HG03097 (cell line): ENCODE results near the gene TM9SF1.

Source experiments
- ATAC-seq: cut with Tn5 transposase; IDR thresholded peaks from one replicate; pipeline ENCODE4 v1.9.1; 2021; ENCODE audit not compliant: unreplicated experiment, low FRiP score

The TM9SF1 gene

DNA sequence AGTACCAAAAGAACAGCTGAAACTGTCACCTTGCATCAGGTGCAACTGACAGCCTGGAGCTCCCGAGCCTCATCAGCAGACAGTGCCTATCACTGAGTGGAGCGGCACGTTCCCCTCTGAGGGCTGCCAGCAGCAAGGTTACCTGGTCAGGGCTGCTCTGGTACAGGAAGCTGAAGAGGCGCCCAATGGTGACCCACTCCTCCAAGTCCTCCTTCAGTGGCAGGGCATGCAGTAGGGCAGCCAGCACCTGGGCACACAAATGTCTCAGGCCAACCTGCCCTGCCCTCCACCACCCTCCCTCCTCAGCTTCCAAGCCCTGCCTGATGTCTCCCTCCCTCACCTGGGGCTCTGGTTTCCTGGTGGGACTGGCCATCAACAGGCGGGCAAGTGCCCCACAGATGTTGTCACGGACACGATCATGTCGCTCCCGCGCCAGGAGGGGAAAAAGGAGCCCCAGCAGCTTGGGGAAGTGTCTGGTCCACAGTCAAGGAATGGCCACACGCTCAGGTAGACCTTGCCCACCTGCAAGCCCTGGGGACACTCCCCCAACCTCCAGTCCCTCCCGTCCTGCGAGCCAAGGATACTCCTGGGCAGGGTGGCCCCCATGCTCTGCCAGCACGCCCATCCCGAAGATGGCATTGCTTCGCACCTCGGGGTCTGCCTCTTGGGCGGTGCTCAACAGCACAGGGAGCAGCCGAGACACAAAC lies 13.7 kb downstream of the TM9SF1 start:
- ATAC-seq = no peak

GRCh38 chr14:24179961-24180796 lies 15.1 kb downstream of the TM9SF1 start:
- no peak for ATAC-seq

- ATAC-seq = no peak
These were observed 15.8 kb downstream of the TM9SF1 start for GRCh38 chr14:24179294-24179960.

GRCh38 chr14:24178399-24179178 lies 16.7 kb downstream of the TM9SF1 start:
- ATAC-seq = no peak

DNA sequence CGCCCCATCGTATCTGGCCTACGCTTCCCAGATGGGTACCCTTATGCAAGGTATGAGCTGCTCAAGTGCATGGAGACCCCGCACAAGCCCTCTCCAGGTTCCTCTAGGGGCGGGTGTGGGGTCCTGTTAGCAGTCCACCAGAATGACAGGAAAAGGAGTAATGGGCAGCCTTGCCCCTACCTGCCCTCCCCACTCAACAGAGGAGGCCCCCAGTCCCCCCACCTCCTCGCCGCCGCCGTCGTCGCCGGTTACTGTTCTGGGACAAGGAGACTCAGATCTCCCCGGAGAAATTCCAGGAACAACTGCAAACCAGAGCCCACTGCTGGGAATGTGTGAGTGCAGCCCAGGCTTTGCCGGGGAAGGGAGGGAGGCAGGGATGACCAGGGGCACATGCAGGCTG lies 17.4 kb downstream of the TM9SF1 start:
- no peak for ATAC-seq

DNA sequence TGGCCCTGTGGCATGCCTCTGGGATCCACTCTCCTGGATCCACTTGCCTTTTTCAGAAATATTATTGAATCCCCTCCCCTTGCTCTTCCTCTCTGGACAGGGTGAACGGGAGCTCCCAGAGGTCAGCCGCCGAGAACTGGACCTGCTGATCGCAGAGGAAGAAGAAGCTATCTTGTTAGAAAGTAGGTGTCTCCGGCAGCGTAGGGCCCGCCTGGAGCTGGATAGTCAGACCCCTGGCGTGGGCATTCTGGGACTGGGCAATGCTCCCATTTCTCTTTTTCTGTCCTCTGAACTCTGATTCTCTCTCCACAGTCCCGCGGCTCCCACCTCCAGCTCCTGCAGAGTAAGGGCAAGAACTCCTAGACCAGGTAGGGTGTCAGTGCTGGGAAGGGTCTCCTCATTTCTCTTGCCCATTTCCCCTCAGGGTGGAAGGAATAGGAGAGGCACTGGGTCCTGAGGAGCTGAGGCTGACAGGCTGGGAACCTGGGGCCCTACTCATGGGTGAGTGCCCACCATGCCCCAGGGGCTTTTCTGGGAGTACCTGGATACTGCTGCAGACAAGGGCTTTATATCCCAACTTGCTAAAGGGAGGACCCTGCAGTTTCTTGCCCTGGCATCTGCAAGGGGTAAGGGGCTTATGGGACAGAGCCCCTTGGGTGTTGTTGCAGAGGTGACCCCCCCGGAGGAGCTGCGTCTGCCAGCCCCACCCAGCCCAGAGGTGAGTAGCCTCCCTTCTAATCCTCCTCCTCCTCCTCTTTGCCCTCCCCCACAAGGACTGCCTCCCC lies 18.0 kb downstream of the TM9SF1 start:
- no peak for ATAC-seq

DNA sequence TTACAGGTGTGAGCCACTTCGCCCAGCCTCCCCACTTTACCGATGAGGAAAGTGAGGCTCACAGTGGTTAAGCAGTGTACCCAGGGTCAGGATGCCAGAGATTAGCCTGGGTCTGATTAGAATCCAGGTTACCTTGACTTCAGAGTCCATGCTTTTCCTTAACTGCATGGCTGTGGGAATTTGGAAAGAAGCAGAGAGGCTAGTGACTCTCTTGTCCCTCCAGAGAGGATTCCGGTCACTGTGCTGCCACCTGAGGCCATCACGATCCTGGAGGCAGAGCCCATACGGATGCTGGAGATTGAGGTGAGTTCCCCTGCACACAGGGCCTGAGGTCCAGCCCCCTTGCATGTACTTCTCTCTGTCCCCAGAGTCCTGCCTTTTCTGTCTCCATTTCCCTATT lies 18.6 kb downstream of the TM9SF1 start:
- ATAC-seq = no peak

DNA sequence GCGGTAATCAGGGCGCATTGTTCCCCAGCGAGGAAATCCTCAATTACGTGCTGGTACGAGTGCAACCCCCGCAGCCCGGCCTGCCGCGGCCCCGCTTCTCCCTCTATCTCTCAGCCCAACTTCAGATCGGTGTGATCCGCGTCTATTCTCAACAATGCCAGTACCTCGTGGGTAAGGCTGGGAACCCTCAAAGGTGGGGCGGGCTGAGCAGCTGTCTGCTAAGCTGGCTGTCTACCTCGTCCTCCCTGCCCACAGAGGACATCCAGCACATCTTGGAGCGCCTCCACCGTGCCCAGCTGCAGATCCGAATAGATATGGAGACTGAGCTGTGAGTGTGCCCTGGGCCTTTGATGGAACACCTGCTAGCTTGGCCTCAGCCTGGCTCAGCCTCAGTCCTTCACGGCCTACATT lies 22.4 kb downstream of the TM9SF1 start:
- ATAC-seq = no peak

GRCh38 chr14:24172261-24172860 lies 22.9 kb downstream of the TM9SF1 start:
- no peak for ATAC-seq

- ATAC-seq = peak; percentile 72
These were observed 23.6 kb downstream of the TM9SF1 start, which contains the start of gene REC8 for GRCh38 chr14:24171422-24172260. Gene REC8, plus strand, starts transcription at chr14:24172080. Its CDS starts 473 bp downstream, at chr14:24172553.

DNA sequence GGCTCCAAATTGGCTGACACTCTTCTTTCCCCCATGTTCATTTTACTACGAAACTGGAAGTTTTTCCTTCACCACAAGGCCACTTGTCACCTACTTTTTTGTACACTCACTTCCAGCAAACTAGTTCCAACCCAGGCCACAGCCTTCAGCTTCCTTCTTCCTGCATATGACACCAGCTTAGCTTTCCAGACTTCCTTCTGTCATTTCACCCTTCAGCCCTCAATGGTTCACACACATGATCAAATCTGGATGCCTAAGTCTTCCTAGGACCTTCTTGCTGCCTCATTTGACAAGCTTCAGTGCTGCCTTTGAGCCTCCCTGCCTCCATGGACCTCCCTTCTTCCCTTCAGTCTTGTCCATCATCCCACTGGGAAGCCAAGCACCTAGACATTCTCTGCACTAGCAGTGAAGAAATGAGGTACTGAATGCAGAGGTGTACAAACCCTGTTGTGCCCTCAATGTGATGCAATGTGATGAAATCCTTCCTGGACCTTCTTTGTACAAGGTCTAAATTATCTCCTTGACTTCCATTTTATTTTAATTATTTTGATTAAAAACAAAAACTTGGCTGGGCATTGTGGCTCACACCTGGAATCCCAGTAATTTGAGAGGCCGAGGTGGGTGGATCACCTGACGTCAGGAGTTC lies 27.6 kb downstream of the TM9SF1 start:
- no peak for ATAC-seq

GRCh38 chr14:24165785-24166184 lies 29.5 kb downstream of the TM9SF1 start:
- no peak for ATAC-seq

GRCh38 chr14:24164518-24164991 lies 30.7 kb downstream of the TM9SF1 start:
- no peak for ATAC-seq

DNA sequence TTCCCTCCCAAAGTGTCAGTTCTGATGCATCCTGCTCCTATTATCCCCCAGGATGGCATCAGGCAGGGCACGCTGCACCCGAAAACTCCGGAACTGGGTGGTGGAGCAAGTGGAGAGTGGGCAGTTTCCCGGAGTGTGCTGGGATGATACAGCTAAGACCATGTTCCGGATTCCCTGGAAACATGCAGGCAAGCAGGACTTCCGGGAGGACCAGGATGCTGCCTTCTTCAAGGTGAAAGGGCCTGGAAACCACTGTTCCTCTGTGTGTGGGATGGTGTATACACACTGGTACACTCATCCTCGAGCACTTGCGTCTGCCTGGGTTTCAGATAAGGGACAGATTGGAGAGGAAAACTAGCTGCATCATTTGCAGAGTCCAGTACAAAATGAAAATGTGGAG lies 33.1 kb downstream of the TM9SF1 start:
- no peak for ATAC-seq

DNA sequence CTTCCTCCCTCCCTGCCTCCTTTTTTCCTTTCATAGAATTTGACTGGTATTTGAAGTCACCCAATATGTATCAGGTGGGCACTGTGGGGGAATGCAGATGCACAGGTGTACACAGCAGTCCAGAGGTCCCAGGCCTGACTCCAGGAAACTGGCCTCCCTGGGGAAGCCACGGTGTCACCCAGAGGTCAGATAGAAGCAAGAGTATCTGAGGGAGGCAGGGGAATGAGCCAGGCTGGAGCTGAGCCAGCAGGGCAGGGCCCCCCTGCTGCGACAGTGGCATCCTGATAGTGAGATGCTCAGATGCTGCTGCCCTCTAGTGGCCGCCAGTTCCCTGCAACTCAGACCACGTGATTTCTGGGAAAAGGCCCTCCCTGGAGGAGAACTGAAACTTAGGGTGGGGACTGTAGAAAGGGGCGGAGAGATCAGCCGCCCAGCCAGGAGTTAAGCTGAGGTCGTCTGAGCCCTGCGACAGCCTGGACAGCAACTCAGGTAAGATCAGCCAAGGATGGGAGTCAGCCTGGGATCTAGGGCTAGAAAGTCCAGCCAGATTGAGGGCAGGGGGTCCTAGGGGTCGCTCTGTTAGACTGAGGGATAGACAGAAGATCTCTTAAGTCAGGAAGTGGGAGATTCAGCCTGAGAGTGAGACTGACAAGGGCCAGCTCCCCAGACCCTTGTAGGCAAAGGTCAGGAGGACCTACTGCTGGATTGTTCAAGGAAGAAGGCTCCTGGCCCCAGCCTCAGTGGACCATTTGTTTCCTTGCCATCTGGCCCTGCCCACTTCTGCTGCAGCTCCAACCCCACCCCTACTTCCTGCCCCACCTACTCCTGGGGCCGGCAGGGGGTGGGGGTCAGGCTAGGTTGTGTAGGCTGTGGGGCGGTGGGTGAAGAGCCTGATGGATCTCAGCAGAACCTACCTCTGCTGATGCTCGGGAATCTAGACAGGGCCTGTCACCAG lies 34.1 kb downstream of the TM9SF1 start, which contains the start of gene IRF9:
Gene IRF9 (plus strand): TSS at position 416 of the 955 bp plus-strand sequence. CDS start 880 bp downstream, outside the sequence.
- peak; percentile 70 for ATAC-seq

- ATAC-seq = peak; percentile 19
These were observed 34.8 kb downstream of the TM9SF1 start for GRCh38 chr14:24160499-24160849.
